HG03442 (cell line): ENCODE results near the gene ANO2.
"Not testable (repeated sequence)": the region's sequence is repeated elsewhere in the genome, so short reads cannot be mapped to it uniquely, and the experiment has no call there.

Experiments used
- ATAC-seq: cut with Tn5 transposase; IDR thresholded peaks from one replicate; pipeline ENCODE4 v1.9.1; 2021; ENCODE audit warnings: mild to moderate bottlenecking, moderate library complexity; ENCODE audit not compliant: unreplicated experiment

Gene ANO2

GRCh38 chr12:5685935-5686334 lies 259.1 kb downstream of the ANO2 start:
- no peak for ATAC-seq

- no peak for ATAC-seq
These were observed 260.1 kb downstream of the ANO2 start for GRCh38 chr12:5684989-5685388.

GRCh38 chr12:5682581-5682980 lies 262.5 kb downstream of the ANO2 start:
- ATAC-seq, result no peak

GRCh38 chr12:5678176-5678575 lies 266.9 kb downstream of the ANO2 start:
- ATAC-seq, result no peak

- ATAC-seq, result not testable (repeated sequence)
These were observed 275.4 kb downstream of the ANO2 start for GRCh38 chr12:5669624-5670023.

GRCh38 chr12:5665615-5666014 lies 279.4 kb downstream of the ANO2 start:
- no peak for ATAC-seq

GRCh38 chr12:5661811-5662210 lies 283.2 kb downstream of the ANO2 start:
- ATAC-seq, result no peak

GRCh38 chr12:5660238-5660637 lies 284.8 kb downstream of the ANO2 start:
- no peak for ATAC-seq

GRCh38 chr12:5658339-5658941 lies 286.6 kb downstream of the ANO2 start:
- ATAC-seq, result not testable (repeated sequence)

GRCh38 chr12:5656836-5657235 lies 288.2 kb downstream of the ANO2 start:
- no peak for ATAC-seq

- ATAC-seq, result no peak
These were observed 289.9 kb downstream of the ANO2 start for GRCh38 chr12:5655120-5655519.

GRCh38 chr12:5654019-5654418 lies 291.0 kb downstream of the ANO2 start:
- no peak for ATAC-seq

- ATAC-seq, result no peak
These were observed 294.1 kb downstream of the ANO2 start for GRCh38 chr12:5650829-5651461.

GRCh38 chr12:5650281-5650680 lies 294.8 kb downstream of the ANO2 start:
- ATAC-seq, result no peak

- ATAC-seq, result no peak
These were observed 296.2 kb downstream of the ANO2 start for GRCh38 chr12:5648692-5649359.

GRCh38 chr12:5643266-5643665 lies 301.8 kb downstream of the ANO2 start:
- ATAC-seq, result no peak

GRCh38 chr12:5637698-5638097 lies 307.4 kb downstream of the ANO2 start:
- ATAC-seq, result no peak

- no peak for ATAC-seq
These were observed 308.2 kb downstream of the ANO2 start for GRCh38 chr12:5636907-5637306.

GRCh38 chr12:5633106-5633505 lies 312.0 kb downstream of the ANO2 start:
- no peak for ATAC-seq

GRCh38 chr12:5632453-5632852 lies 312.6 kb downstream of the ANO2 start:
- ATAC-seq, result no peak

GRCh38 chr12:5631497-5631896 lies 313.6 kb downstream of the ANO2 start:
- no peak for ATAC-seq

- ATAC-seq, result no peak
These were observed 314.3 kb downstream of the ANO2 start for GRCh38 chr12:5630726-5631125.
